Breast epithelium (tissue), 4 donors: Measurements from ENCODE around the gene UBE2O. TPM values are rescaled to one million over a fixed set of nuclear protein-coding genes. Genes with fewer than 3 reads are reported as not detected.

Experiments used
- DNase-seq, 2 donors: peaks; one replicate each; pipeline ENCODE4 v3.0.0-alpha.2; 2019; ENCODE audit warnings: low spot score in 2 of 2
- H3K27ac ChIP-seq, 2 donors: fragments of 200-600 bp; sonication (generic) in 1 of 2; one replicate each; pipeline ENCODE4 v1.5.1; 2016 to 2019; ENCODE audit warnings: mild to moderate bottlenecking in 1 of 2
- H3K27me3 ChIP-seq, 2 donors: fragments of 200-600 bp; sonication (generic) in 1 of 2; one replicate each; pipeline versions ENCODE4 v1.5.1 to v1.6.0; 2017 to 2019; ENCODE audit warnings: control low read depth in 1 of 2, mild to moderate bottlenecking in 1 of 2
- H3K36me3 ChIP-seq: fragments of 200-600 bp; one replicate; pipeline ENCODE4 v1.5.1; 2019
- H3K4me1 ChIP-seq, 2 donors: fragments of 200-600 bp; sonication (generic); one replicate each; pipeline ENCODE4 v1.5.1; 2016 to 2019; ENCODE audit warnings: control low read depth in 1 of 2
- H3K4me3 ChIP-seq, 3 donors: fragments of 200-600 bp; sonication (generic); 1 replicate in 2 of 3; 2 replicates in 1 of 3; pipeline ENCODE4 v1.5.1; 2016 to 2019; ENCODE audit warnings: mild to moderate bottlenecking in 3 of 3, moderate library complexity in 2 of 3
- H3K9me3 ChIP-seq, 2 donors: fragments of 200-600 bp; sonication (generic) in 1 of 2; one replicate each; pipeline ENCODE4 v1.5.1; 2016 to 2019; ENCODE audit warnings: control low read depth in 1 of 2
- CTCF ChIP-seq, 3 donors: fragments of 450-650 bp; IDR thresholded peaks; one replicate each; pipeline ENCODE4 v1.5.1; 2016 to 2017; ENCODE audit warnings: antibody characterized with exemption in 3 of 3, mild to moderate bottlenecking in 3 of 3, moderate library complexity in 3 of 3
- POLR2A ChIP-seq: fragments of 450-650 bp; IDR thresholded peaks from one replicate; pipeline ENCODE4 v1.6.1; 2016; ENCODE audit warnings: antibody characterized with exemption, mild to moderate bottlenecking, moderate library complexity
- POLR2AphosphoS5 ChIP-seq, 3 donors: sonication (generic); formaldehyde crosslinking; IDR thresholded peaks; one replicate each; pipeline ENCODE4 v1.6.1; 2017; ENCODE audit warnings: antibody characterized with exemption in 3 of 3
- intact Hi-C: fragments of 100-400 bp; cut with DNase I; formaldehyde crosslinking; loops from one replicate; pipeline ENCODE4 v1.15.1; 2023; ENCODE audit warnings: low total_unique reads
- total RNA-seq, 3 donors: library from RNA; depleted of rRNA; stranded (reverse); fragments of >200 nt; gene quantifications; one replicate each; pipeline ENCODE4 v1.1.0, GENCODE V29; 2016

UBE2O gene
- total RNA-seq, 3 donors from 2014 or later = 17.4 to 22.5 (median 17.7) TPM

- no peaks in the 10 kb centered on the region for H3K27me3 ChIP-seq
- DNase-seq = no peak
- intact Hi-C loops = loop anchor here (5.0 kb wide), 1 partner anchor 40 kb away; no protein-coding TSS in a partner anchor
- no peaks in the 10 kb centered on the region for H3K4me1 ChIP-seq
- no peak within 1 kb of the TSS for H3K4me3 ChIP-seq
- H3K36me3 ChIP-seq = no peaks in the 10 kb centered on the region
- H3K27ac ChIP-seq = no peak within 1 kb of the TSS
- TF ChIP-seq POLR2A (no peak), CTCF (IDR thresholded peaks at IDR 0.05) (no peak), POLR2AphosphoS5 (IDR thresholded peaks at IDR 0.05) (no peak)
- no peaks in the 10 kb centered on the region for H3K9me3 ChIP-seq
These were observed 14.4 kb upstream of the UBE2O start, which contains the start of gene AANAT for GRCh38 chr17:76467366-76467765. AANAT (plus strand) TSS chr17:76467603; CDS start chr17:76468747, 1,144 bp downstream.

- H3K4me1 ChIP-seq = no peaks in the 10 kb centered on the region
These were observed 13.8 kb upstream of the UBE2O start for GRCh38 chr17:76466775-76467130.

GRCh38 chr17:76462556-76463290 lies 9.8 kb upstream of the UBE2O start:
- DNase-seq = no peak
- Histone ChIP-seq H3K4me3 (no peak overlapping the region), H3K36me3 (no peaks in the 10 kb centered on the region), H3K27me3 (no peaks in the 10 kb centered on the region), H3K27ac (no peak overlapping the region), H3K9me3 (no peaks in the 10 kb centered on the region), H3K4me1 (no peaks in the 10 kb centered on the region)
- intact Hi-C loops = no loop called here
- TF ChIP-seq POLR2A (no peak), POLR2AphosphoS5 (IDR thresholded peaks at IDR 0.05) (no peak), CTCF (IDR thresholded peaks at IDR 0.05) (no peak)

More at GRCh38 chr17:76466775-76467130, 13.8 kb upstream of the UBE2O start:
- Histone ChIP-seq H3K27ac (no peak overlapping the region), H3K36me3 (no peaks in the 10 kb centered on the region), H3K9me3 (no peaks in the 10 kb centered on the region), H3K27me3 (no peaks in the 10 kb centered on the region), H3K4me3 (no peak overlapping the region)
- intact Hi-C loops = loop anchor here (5.0 kb wide), 1 partner anchor 41 kb away; no protein-coding TSS in a partner anchor
- TF ChIP-seq POLR2A (no peak), POLR2AphosphoS5 (IDR thresholded peaks at IDR 0.05) (no peak), CTCF (IDR thresholded peaks at IDR 0.05) (no peak)
- DNase-seq = no peak

GRCh38 chr17:76461765-76462555 lies 9.0 kb upstream of the UBE2O start:
- TF ChIP-seq POLR2A = no peak
- no peak for TF ChIP-seq POLR2AphosphoS5 (IDR thresholded peaks at IDR 0.05)
- TF ChIP-seq CTCF (IDR thresholded peaks at IDR 0.05) = no peak
- intact Hi-C loops = no loop called here
- no peak overlapping the region for H3K4me3 ChIP-seq

GRCh38 chr17:76459674-76460073 lies 6.7 kb upstream of the UBE2O start:
- Histone ChIP-seq H3K4me1 (no peaks in the 10 kb centered on the region), H3K27ac (no peak overlapping the region), H3K27me3 (no peaks in the 10 kb centered on the region), H3K36me3 (no peaks in the 10 kb centered on the region), H3K9me3 (no peaks in the 10 kb centered on the region), H3K4me3 (no peak overlapping the region)
- TF ChIP-seq CTCF (IDR thresholded peaks at IDR 0.05) (no peak), POLR2AphosphoS5 (IDR thresholded peaks at IDR 0.05) (no peak), POLR2A (no peak)
- DNase-seq = no peak
- intact Hi-C loops = no loop called here

More at GRCh38 chr17:76461765-76462555, 9.0 kb upstream of the UBE2O start:
- no peak for DNase-seq
- no peaks in the 10 kb centered on the region for H3K36me3 ChIP-seq
- no peaks in the 10 kb centered on the region for H3K9me3 ChIP-seq
- H3K27me3 ChIP-seq = no peaks in the 10 kb centered on the region
- no peak overlapping the region for H3K27ac ChIP-seq
- H3K4me1 ChIP-seq = no peaks in the 10 kb centered on the region
